ENCODE data around the gene BTG1.
"Not testable (repeated sequence)": the region's sequence is repeated elsewhere in the genome, so short reads cannot be mapped to it uniquely, and the experiment has no call there.

The BTG1 gene

DNA sequence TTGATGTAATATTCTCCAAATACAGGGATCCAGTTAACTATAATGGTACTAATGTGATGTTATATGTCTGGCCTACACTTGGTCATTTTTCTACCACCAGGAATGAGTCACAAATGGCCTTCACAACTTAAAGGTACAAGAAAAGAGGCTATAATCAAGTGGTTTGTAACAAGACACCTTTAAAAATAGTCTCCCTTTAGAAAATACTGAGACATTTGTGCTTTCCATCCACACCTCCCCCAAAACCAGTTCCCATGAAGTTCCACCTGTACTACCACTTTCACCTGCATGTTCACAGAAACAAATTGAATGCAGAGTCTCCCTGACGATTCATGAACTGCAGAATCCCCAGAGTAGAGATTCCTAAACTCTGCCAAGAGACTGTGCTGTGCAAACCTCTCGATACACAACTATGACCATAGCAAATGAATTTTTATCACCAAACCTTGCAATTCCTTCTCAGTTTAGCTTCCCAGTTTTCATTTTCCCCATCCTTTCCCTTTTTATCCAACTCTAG is 6.0 kb downstream of the BTG1 start:
- no peaks in the 10 kb centered on the region for H3K27me3 ChIP-seq (ENCODE audit: low read depth, low read length)
- H3K36me3 ChIP-seq (ENCODE audit: control insufficient read depth in 1 of 2, insufficient read depth in 2 of 2, low read length in 2 of 2): peaks cover 16 to 29% of the 10 kb centered on the region in 2 donors
- H3K27ac ChIP-seq (ENCODE audit: low read length): peak overlapping the region; percentile 93
- H3K4me1 ChIP-seq (ENCODE audit: control insufficient read depth in 1 of 2, insufficient read depth in 2 of 2, low read length in 2 of 2): peaks cover 28 to 32% of the 10 kb centered on the region in 2 donors
- peak overlapping the region; percentile 95 to 98 for H3K4me3 ChIP-seq (ENCODE audit: low read depth in 1 of 2, low read length in 2 of 2)
- H3K9me3 ChIP-seq (ENCODE audit: control insufficient read depth in 1 of 2, low read length in 2 of 2): no peaks in the 10 kb centered on the region

DNA sequence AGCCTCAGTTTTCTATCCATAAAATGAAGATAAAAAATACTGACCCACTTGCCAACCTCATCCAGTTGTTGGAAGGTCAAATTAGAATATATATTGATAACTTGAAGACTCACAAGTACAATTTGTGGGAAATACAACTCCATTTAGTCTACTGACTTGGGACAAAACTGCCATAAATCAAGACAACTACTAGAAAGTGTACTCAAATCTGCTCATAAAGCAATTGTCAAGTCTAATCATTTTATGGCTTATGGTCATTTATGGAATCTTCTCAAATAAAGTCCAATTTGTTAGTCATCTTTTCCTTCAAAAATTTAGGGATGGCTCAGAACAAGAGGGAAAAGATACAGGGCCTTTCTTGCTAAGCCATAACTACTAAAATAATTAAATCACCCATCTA is 7.0 kb downstream of the BTG1 start:
- Histone ChIP-seq H3K36me3 (ENCODE audit: control insufficient read depth in 1 of 2, insufficient read depth in 2 of 2, low read length in 2 of 2) (peaks cover 12 to 23% of the 10 kb centered on the region in 2 donors), H3K27ac (ENCODE audit: low read length) (peak overlapping the region; percentile 93), H3K4me3 (ENCODE audit: low read depth in 1 of 2, low read length in 2 of 2) (peak overlapping the region; percentile 95 to 98), H3K9me3 (ENCODE audit: control insufficient read depth in 1 of 2, low read length in 2 of 2) (no peaks in the 10 kb centered on the region), H3K27me3 (ENCODE audit: low read depth, low read length) (no peaks in the 10 kb centered on the region), H3K4me1 (ENCODE audit: control insufficient read depth in 1 of 2, insufficient read depth in 2 of 2, low read length in 2 of 2) (peaks cover 38 to 42% of the 10 kb centered on the region in 2 donors)

DNA sequence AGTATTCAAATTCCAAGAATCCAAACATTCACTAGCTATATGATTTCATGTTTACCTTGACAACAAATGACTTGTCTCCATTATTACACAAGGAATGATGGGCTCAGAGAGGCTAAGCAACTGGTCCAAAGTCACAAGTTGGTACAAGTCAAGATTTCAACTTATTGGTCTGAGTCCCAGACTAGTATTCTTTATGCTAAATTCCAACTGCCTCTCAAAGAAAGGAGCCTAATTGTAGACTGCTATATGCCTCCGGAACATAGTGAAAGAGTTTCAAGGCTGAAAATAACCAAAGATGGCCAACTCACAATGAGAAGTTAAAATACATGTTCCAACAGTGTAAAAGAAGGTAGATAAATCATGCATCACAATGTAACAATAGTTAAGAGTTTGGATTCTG is 7.5 kb downstream of the BTG1 start:
- H3K9me3 ChIP-seq (ENCODE audit: control insufficient read depth in 1 of 2, low read length in 2 of 2): no peaks in the 10 kb centered on the region
- H3K4me1 ChIP-seq (ENCODE audit: control insufficient read depth in 1 of 2, insufficient read depth in 2 of 2, low read length in 2 of 2): peaks cover 43 to 47% of the 10 kb centered on the region in 2 donors

DNA sequence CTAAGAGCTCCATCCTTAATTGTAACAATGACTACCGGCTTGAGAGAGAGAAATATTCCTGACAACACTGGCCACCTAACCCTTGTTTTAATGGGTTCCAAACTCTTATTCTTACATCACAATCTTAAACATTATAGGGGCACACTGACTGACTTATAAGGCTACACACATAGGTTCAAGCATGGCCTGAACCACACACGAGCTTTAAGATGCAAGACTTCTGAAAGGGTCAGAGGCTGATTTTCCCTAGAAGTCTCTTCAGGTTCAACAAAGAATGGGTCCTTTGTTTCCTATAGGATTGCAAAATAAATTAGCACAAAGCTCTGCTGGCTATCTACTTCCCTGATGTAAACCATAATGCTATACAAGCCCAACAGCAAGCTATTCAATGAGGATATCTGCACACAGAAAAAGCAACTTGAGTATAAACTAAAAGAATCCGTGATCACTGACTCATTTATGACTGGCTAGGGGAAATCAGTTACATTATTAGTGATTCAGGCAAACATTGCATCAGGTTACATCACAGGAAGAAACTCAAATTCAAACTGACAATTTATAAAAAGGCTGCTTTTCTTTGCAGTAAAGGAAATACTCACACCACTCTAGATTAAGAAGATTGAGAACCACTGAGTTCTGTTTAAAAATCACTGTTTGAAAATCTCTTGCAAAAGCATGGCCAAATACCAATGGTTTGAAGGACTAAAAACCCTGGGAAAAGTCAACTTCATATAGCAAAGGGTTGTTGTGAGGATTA is 8.5 kb downstream of the BTG1 start:
- Histone ChIP-seq H3K9me3 (ENCODE audit: control insufficient read depth in 1 of 2, low read length in 2 of 2) (no peaks in the 10 kb centered on the region), H3K27ac (ENCODE audit: low read length) (peak overlapping the region; percentile 61), H3K4me3 (ENCODE audit: low read depth in 1 of 2, low read length in 2 of 2) (peak overlapping the region; percentile 95 to 98), H3K4me1 (ENCODE audit: control insufficient read depth in 1 of 2, insufficient read depth in 2 of 2, low read length in 2 of 2) (peaks cover 44 to 56% of the 10 kb centered on the region in 2 donors), H3K27me3 (ENCODE audit: low read depth, low read length) (no peaks in the 10 kb centered on the region), H3K36me3 (ENCODE audit: control insufficient read depth in 1 of 2, insufficient read depth in 2 of 2, low read length in 2 of 2) (peaks cover 0 to 11% of the 10 kb centered on the region in 2 donors)

More for the DNA sequence above, 7.5 kb downstream of the BTG1 start:
- peak overlapping the region; percentile 95 to 98 for H3K4me3 ChIP-seq (ENCODE audit: low read depth in 1 of 2, low read length in 2 of 2)
- peak overlapping the region; percentile 61 for H3K27ac ChIP-seq (ENCODE audit: low read length)
- peaks cover 8 to 18% of the 10 kb centered on the region in 2 donors for H3K36me3 ChIP-seq (ENCODE audit: control insufficient read depth in 1 of 2, insufficient read depth in 2 of 2, low read length in 2 of 2)
- H3K27me3 ChIP-seq (ENCODE audit: low read depth, low read length): no peaks in the 10 kb centered on the region

DNA sequence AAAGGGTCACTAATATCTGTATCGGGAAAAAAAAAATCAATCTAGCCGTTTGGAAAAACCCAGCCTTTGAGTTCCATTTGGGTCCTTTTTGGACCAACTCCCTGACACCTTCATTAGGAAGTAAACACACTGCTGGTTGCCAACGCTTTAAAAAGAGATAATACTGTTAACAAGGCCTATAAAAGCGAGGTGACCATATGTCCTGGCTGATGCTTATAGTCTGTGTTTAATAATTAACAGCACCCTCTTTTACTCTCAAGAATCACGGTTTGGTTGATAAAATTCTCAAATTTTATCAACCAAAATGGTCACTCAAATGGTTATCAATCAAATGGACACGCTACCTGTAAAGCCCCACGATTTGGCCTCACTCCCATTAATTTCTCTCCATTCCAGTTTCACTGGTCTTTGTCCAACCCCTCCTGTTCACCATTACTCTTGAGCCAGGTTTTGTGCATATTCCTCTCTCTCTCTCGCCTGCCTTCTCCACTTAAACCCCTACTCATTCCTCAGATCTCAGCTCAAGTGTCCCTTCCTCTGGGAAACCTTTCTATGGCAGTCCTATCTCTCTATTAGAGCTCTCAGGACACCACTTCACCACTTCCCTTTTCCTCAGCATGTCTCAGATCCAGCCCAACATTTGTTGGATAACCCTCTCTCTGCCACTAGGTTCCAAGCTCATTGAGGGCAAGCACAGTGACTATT is 9.5 kb downstream of the BTG1 start:
- Histone ChIP-seq H3K36me3 (ENCODE audit: control insufficient read depth in 1 of 2, insufficient read depth in 2 of 2, low read length in 2 of 2) (peaks cover 0 to 5% of the 10 kb centered on the region in 2 donors), H3K27me3 (ENCODE audit: low read depth, low read length) (no peaks in the 10 kb centered on the region), H3K4me1 (ENCODE audit: control insufficient read depth in 1 of 2, insufficient read depth in 2 of 2, low read length in 2 of 2) (peaks cover 44 to 65% of the 10 kb centered on the region in 2 donors), H3K4me3 (ENCODE audit: low read depth in 1 of 2, low read length in 2 of 2) (peak overlapping the region; percentile 38 to 95), H3K27ac (ENCODE audit: low read length) (peak overlapping the region; percentile 61), H3K9me3 (ENCODE audit: control insufficient read depth in 1 of 2, low read length in 2 of 2) (no peaks in the 10 kb centered on the region)

DNA sequence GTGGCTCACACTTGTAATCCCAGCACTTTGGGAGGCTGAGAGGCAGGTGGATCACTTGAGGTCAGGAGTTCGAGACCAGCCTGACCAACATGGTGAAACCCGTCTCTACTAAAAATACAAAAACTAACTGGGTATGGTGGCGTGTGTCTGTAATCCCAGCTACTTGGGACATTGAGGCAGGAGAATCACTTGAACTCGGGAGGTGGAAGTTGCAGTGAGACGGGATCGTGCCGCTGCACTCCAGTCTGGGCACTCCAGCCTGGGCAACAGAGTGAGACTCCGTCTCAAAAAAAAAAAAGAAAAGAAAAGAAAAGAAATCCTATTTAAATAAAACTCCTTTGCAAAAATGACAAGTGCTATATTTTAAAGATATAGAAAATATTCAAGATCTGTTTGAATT is 10.1 kb downstream of the BTG1 start:
- not testable (repeated sequence) for H3K9me3 ChIP-seq (ENCODE audit: control insufficient read depth in 1 of 2, low read length in 2 of 2); H3K4me3 ChIP-seq (ENCODE audit: low read depth in 1 of 2, low read length in 2 of 2); H3K27ac ChIP-seq (ENCODE audit: low read length); H3K36me3 ChIP-seq (ENCODE audit: control insufficient read depth in 1 of 2, insufficient read depth in 2 of 2, low read length in 2 of 2); H3K27me3 ChIP-seq (ENCODE audit: low read depth, low read length)
- peaks cover 44 to 68% of the 10 kb centered on the region in 2 donors for H3K4me1 ChIP-seq (ENCODE audit: control insufficient read depth in 1 of 2, insufficient read depth in 2 of 2, low read length in 2 of 2)

DNA sequence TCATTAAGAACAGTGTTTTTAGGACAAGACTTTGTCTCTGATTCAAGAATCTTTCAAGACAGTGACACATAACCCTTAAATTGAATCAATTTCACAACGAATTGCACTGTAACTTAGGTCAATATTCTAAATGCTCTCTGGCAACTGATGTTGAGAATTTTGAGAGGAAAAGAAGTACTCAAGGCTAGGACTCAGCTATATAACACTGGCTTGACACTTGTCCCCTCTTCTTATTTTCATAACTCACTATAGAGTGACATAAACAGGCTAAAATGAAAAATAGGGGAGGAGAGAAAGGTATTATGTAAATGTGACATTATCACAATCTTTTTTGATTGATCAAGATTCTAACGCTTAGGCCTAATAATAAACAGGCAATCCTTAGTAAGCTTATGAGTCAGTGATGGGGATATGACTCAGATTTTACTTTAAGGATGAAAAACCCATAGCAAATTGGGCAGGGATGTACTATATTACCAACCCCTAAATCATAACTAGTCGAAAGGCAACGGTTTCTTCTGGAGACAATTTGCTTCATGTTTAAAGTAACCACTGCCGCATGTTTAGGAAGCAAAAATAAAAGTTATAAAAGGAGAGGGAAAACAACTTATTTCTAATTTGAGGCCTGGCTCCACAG is 10.9 kb downstream of the BTG1 start:
- Histone ChIP-seq H3K4me3 (ENCODE audit: low read depth in 1 of 2, low read length in 2 of 2) (peak overlapping the region; percentile 8 to 16), H3K27ac (ENCODE audit: low read length) (peak overlapping the region; percentile 57), H3K9me3 (ENCODE audit: control insufficient read depth in 1 of 2, low read length in 2 of 2) (no peaks in the 10 kb centered on the region), H3K4me1 (ENCODE audit: control insufficient read depth in 1 of 2, insufficient read depth in 2 of 2, low read length in 2 of 2) (peaks cover 40 to 68% of the 10 kb centered on the region in 2 donors), H3K27me3 (ENCODE audit: low read depth, low read length) (no peaks in the 10 kb centered on the region), H3K36me3 (ENCODE audit: control insufficient read depth in 1 of 2, insufficient read depth in 2 of 2, low read length in 2 of 2) (no peaks in the 10 kb centered on the region)

DNA sequence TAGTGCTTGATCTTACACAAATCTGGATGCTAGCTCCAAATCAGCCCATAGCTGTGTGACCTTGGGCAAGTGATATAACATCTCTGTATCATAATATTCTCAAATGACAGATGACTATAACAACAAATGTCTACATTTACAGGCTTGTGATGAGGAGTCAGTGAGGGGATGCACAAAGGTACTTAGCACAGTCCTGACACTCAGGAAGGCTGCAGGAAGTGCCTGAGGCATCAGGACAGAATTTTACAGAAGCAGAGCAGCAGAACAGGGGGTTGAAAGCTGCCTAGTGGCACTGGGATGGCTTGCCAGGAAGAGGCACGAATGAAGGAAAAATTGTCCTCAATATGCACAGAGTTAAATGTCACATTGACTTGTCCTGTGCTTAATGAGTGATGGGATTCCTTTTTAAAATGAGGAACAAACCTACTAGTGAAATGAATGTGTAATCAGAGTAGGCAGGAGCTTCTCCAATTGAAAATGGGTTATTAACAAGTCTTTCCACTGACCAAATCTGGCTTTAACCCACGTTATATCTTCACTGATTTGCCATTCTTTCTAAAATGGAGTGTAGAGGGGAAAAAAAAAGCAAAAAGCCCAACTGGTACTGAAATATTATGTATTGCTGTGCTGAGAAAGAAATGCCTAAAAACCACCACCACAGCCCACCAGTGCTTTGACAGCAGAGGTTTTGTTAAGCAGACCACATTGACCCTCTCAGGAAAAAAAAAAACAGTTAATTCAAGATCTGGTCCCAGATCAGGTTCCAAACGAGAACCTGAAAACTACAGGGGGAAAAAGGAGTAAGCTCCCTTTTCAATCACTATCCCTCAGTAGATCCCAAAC is 11.6 kb downstream of the BTG1 start:
- Histone ChIP-seq H3K4me1 (ENCODE audit: control insufficient read depth in 1 of 2, insufficient read depth in 2 of 2, low read length in 2 of 2) (peaks cover 36 to 61% of the 10 kb centered on the region in 2 donors), H3K4me3 (ENCODE audit: low read depth in 1 of 2, low read length in 2 of 2) (peak overlapping the region; percentile 8 to 16), H3K9me3 (ENCODE audit: control insufficient read depth in 1 of 2, low read length in 2 of 2) (no peaks in the 10 kb centered on the region), H3K27me3 (ENCODE audit: low read depth, low read length) (no peaks in the 10 kb centered on the region), H3K36me3 (ENCODE audit: control insufficient read depth in 1 of 2, insufficient read depth in 2 of 2, low read length in 2 of 2) (peaks cover 0 to 3% of the 10 kb centered on the region in 2 donors), H3K27ac (ENCODE audit: low read length) (peak overlapping the region; percentile 57)

DNA sequence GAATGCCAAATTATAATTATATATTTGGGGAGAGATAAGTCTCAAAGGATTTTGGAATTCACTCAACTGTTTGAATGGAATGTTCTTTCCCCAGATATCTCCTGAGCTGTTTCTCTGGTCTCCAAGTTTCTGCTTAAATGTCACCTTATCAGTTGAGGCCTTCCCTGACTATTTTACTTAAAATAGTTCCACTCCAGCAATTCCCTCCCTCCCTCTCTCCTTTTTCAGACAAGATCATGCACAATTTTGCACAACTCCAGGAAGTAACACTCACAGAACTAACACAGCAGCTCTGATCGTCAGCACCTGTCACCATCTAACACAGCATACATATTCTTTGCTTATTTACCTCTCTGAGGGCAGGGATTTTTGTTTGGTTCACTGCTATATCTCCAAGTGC is 12.5 kb downstream of the BTG1 start:
- no peak overlapping the region for H3K27ac ChIP-seq (ENCODE audit: low read length)
- H3K4me3 ChIP-seq (ENCODE audit: low read depth in 1 of 2, low read length in 2 of 2): no peak overlapping the region
- H3K9me3 ChIP-seq (ENCODE audit: control insufficient read depth in 1 of 2, low read length in 2 of 2): no peaks in the 10 kb centered on the region
- H3K36me3 ChIP-seq (ENCODE audit: control insufficient read depth in 1 of 2, insufficient read depth in 2 of 2, low read length in 2 of 2): peaks cover 0 to 3% of the 10 kb centered on the region in 2 donors
- no peaks in the 10 kb centered on the region for H3K27me3 ChIP-seq (ENCODE audit: low read depth, low read length)
- peaks cover 34 to 61% of the 10 kb centered on the region in 2 donors for H3K4me1 ChIP-seq (ENCODE audit: control insufficient read depth in 1 of 2, insufficient read depth in 2 of 2, low read length in 2 of 2)

DNA sequence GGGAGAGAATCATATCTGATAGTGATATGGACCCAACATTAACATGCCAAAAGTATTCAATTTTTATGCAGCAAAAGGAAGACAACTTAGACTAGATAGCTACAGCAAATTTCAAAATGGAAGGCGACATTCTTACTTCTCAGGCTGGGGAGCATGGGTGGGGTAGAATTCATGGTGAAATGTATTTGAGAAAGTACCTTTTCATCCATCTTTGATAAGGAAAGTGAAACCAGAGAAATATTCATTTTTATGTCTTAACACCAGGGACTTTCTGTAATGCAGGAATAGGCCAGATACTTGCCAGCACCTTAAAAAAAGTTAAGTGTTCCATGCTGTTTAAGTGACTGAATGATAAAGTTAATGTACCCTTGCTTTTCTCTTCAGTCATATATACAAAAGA is 13.4 kb downstream of the BTG1 start:
- H3K27me3 ChIP-seq (ENCODE audit: low read depth, low read length): no peaks in the 10 kb centered on the region
- H3K27ac ChIP-seq (ENCODE audit: low read length): no peak overlapping the region
- H3K4me3 ChIP-seq (ENCODE audit: low read depth in 1 of 2, low read length in 2 of 2): no peak overlapping the region
- H3K9me3 ChIP-seq (ENCODE audit: control insufficient read depth in 1 of 2, low read length in 2 of 2): no peaks in the 10 kb centered on the region
- H3K4me1 ChIP-seq (ENCODE audit: control insufficient read depth in 1 of 2, insufficient read depth in 2 of 2, low read length in 2 of 2): peaks cover 25 to 56% of the 10 kb centered on the region in 2 donors
- peaks cover 0 to 3% of the 10 kb centered on the region in 2 donors for H3K36me3 ChIP-seq (ENCODE audit: control insufficient read depth in 1 of 2, insufficient read depth in 2 of 2, low read length in 2 of 2)
